HEK293 (cell line): ENCODE results near the gene DCX.

Experiments used
- REST ChIP-seq: fragments of 450-650 bp; formaldehyde crosslinking; IDR thresholded peaks from 2 replicates; pipeline ENCODE4 v1.5.1; 2016; ENCODE audit warnings: missing biosample characterization, missing genetic modification characterization
- SP3 ChIP-seq: fragments of 450-650 bp; formaldehyde crosslinking; IDR thresholded peaks from 2 replicates; pipeline ENCODE4 v1.5.1; 2016; ENCODE audit warnings: missing biosample characterization, missing genetic modification characterization
- ZBTB26 ChIP-seq: fragments of 450-650 bp; formaldehyde crosslinking; optimal IDR thresholded peaks from 2 replicates; pipeline ENCODE3; 2016; ENCODE audit warnings: missing biosample characterization, mild to moderate bottlenecking, missing genetic modification characterization
- ZBTB7A ChIP-seq: fragments of 450-650 bp; formaldehyde crosslinking; IDR thresholded peaks from 2 replicates; pipeline ENCODE4 v1.5.1; 2016; ENCODE audit warnings: low read depth, missing biosample characterization, missing genetic modification characterization
- ZNF10 ChIP-seq: fragments of 450-650 bp; formaldehyde crosslinking; IDR thresholded peaks from 2 replicates; pipeline ENCODE4 v1.5.1; 2017; ENCODE audit warnings: missing biosample characterization, missing genetic modification characterization
- ZNF23 ChIP-seq: fragments of 450-650 bp; formaldehyde crosslinking; IDR thresholded peaks from 2 replicates; pipeline ENCODE4 v1.5.1; 2016; ENCODE audit warnings: missing biosample characterization, missing genetic modification characterization, borderline replicate concordance
- ZNF274 ChIP-seq, 2 experiments: fragments of 200-500 bp in 1 of 2; fragments of 450-650 bp in 1 of 2; sonication (Bioruptor generic) in 1 of 2; formaldehyde crosslinking in 1 of 2; IDR thresholded peaks; 2 replicates each; pipeline versions ENCODE4 v1.5.1 to v1.6.1; 2014 to 2016; ENCODE audit warnings: borderline replicate concordance in 1 of 2, inconsistent platforms in 1 of 2, low read length in 1 of 2, missing biosample characterization in 1 of 2, missing genetic modification characterization in 1 of 2
- ZNF311 ChIP-seq: fragments of 450-650 bp; formaldehyde crosslinking; IDR thresholded peaks from 2 replicates; pipeline ENCODE4 v1.5.1; 2017; ENCODE audit warnings: missing biosample characterization, missing genetic modification characterization, borderline replicate concordance
- ZNF530 ChIP-seq: fragments of 450-650 bp; formaldehyde crosslinking; IDR thresholded peaks from 2 replicates; pipeline ENCODE4 v1.5.1; 2016; ENCODE audit warnings: low read depth, missing biosample characterization, missing genetic modification characterization
- ZNF558 ChIP-seq: fragments of 450-650 bp; formaldehyde crosslinking; IDR thresholded peaks from 2 replicates; pipeline ENCODE4 v1.5.1; 2016; ENCODE audit warnings: missing biosample characterization, missing genetic modification characterization
- ZNF626 ChIP-seq: fragments of 450-650 bp; sonication (Bioruptor Pico); formaldehyde crosslinking; IDR thresholded peaks from 2 replicates; pipeline ENCODE4 v1.5.1; 2018; ENCODE audit warnings: missing biosample characterization, missing genetic modification characterization, inconsistent platforms
- ZNF670 ChIP-seq: fragments of 450-650 bp; formaldehyde crosslinking; IDR thresholded peaks from 2 replicates; pipeline ENCODE4 v1.5.1; 2016; ENCODE audit warnings: missing biosample characterization, missing genetic modification characterization, low read depth
- TF ChIP-seq, protein P1 (sequence below): fragments of 450-650 bp; formaldehyde crosslinking; IDR thresholded peaks from 2 replicates; pipeline ENCODE4 v1.5.1; 2016; ENCODE audit warnings: missing biosample characterization, missing genetic modification characterization

DNA sequence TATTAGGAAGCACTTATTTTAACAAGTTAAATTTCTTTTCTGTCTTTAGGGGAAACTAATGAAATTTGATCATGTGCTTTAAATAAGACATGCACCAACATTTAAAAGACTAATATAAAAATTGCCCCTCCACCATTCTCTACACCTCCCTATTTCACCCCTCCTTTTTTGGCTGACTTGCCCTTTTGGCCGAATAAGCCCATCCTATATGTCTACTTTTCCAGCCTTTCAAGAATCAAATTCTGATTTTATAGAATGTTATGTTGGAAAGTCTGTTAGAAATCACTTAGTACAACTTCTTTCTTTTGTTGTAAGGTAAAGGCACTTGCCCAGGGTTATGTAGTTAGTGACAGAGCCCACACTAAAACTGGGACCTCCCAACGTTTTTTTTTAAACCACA lies 143.5 kb downstream of the DCX start:
- TF ChIP-seq, protein P1, sequence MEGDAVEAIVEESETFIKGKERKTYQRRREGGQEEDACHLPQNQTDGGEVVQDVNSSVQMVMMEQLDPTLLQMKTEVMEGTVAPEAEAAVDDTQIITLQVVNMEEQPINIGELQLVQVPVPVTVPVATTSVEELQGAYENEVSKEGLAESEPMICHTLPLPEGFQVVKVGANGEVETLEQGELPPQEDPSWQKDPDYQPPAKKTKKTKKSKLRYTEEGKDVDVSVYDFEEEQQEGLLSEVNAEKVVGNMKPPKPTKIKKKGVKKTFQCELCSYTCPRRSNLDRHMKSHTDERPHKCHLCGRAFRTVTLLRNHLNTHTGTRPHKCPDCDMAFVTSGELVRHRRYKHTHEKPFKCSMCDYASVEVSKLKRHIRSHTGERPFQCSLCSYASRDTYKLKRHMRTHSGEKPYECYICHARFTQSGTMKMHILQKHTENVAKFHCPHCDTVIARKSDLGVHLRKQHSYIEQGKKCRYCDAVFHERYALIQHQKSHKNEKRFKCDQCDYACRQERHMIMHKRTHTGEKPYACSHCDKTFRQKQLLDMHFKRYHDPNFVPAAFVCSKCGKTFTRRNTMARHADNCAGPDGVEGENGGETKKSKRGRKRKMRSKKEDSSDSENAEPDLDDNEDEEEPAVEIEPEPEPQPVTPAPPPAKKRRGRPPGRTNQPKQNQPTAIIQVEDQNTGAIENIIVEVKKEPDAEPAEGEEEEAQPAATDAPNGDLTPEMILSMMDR (tag by site-specific recombination) = no peak
- no peak for TF ChIP-seq ZNF558
- TF ChIP-seq ZBTB26 (tag by site-specific recombination) = no peak
- no peak for TF ChIP-seq ZBTB7A (tag by site-specific recombination)
- no peak for TF ChIP-seq ZNF670
- no peak for TF ChIP-seq ZNF311 (tag by site-specific recombination)
- no peak for TF ChIP-seq ZNF23
- TF ChIP-seq ZNF530 = no peak
- TF ChIP-seq SP3 (tag by site-specific recombination) = no peak
- TF ChIP-seq ZNF10 = no peak
- no peak for TF ChIP-seq ZNF626 (tag by site-specific recombination)
- no peak for TF ChIP-seq ZNF274 (IDR thresholded peaks at IDR 0.05; ENCODE audit: low read length)
- TF ChIP-seq ZNF274 (tag by site-specific recombination; IDR thresholded peaks at IDR 0.05; ENCODE audit: borderline replicate concordance) = no peak
- TF ChIP-seq REST = no peak
